ENCODE measurements around the gene OR10A4. TPM values are rescaled to one million over a fixed set of nuclear protein-coding genes. Genes with fewer than 3 reads are reported as not detected.

The OR10A4 gene
- total and polyA plus RNA-seq, 9 of the 15 experiments (the other 6 are each of a cell fraction or from before 2014, with no cell fraction given): not detected

DNA sequence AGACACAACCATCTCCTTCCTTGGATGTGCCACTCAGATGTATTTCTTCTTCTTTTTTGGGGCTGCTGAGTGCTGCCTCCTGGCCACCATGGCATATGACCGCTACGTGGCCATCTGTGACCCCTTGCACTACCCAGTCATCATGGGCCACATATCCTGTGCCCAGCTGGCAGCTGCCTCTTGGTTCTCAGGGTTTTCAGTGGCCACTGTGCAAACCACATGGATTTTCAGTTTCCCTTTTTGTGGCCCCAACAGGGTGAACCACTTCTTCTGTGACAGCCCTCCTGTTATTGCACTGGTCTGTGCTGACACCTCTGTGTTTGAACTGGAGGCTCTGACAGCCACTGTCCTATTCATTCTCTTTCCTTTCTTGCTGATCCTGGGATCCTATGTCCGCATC lies 489 bp downstream of the OR10A4 start:
- 3% methylated on average over 3 of the region's 3 CpGs for WGBS (ENCODE audit: insufficient coverage, low coverage, missing lambda C conversion rate)
- no peak for TF ChIP-seq NBN (IDR thresholded peaks at IDR 0.05; ENCODE audit: low read depth)
- no peak for TF ChIP-seq NFXL1 (CRISPR knock-in tag; IDR thresholded peaks at IDR 0.05)
- no peak for TF ChIP-seq XRCC4 (IDR thresholded peaks at IDR 0.05; ENCODE audit: extremely low read depth, insufficient read depth, insufficient read length)
- no peak for TF ChIP-seq NR1H2 (CRISPR knock-in tag; IDR thresholded peaks at IDR 0.05)
- no peak for TF ChIP-seq SPI1 (IDR thresholded peaks at IDR 0.05; ENCODE audit: borderline replicate concordance, low read depth, low read length)
- TF ChIP-seq, protein P1, sequence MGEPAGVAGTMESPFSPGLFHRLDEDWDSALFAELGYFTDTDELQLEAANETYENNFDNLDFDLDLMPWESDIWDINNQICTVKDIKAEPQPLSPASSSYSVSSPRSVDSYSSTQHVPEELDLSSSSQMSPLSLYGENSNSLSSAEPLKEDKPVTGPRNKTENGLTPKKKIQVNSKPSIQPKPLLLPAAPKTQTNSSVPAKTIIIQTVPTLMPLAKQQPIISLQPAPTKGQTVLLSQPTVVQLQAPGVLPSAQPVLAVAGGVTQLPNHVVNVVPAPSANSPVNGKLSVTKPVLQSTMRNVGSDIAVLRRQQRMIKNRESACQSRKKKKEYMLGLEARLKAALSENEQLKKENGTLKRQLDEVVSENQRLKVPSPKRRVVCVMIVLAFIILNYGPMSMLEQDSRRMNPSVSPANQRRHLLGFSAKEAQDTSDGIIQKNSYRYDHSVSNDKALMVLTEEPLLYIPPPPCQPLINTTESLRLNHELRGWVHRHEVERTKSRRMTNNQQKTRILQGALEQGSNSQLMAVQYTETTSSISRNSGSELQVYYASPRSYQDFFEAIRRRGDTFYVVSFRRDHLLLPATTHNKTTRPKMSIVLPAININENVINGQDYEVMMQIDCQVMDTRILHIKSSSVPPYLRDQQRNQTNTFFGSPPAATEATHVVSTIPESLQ (CRISPR knock-in tag; IDR thresholded peaks at IDR 0.05): no peak
- TF ChIP-seq ZC3H8 (IDR thresholded peaks at IDR 0.05): no peak
- TF ChIP-seq NR3C1 (CRISPR knock-in tag; IDR thresholded peaks at IDR 0.05): no peak
- no peak for TF ChIP-seq YY1 (IDR thresholded peaks at IDR 0.05; ENCODE audit: borderline replicate concordance in 1 of 3, control insufficient read depth in 1 of 3, extremely low read depth in 1 of 3, insufficient read depth in 3 of 3, insufficient read length in 1 of 3, insufficient replicate concordance in 2 of 3, low read depth in 1 of 3, low read length in 2 of 3)
- TF ChIP-seq ZNF696 (CRISPR knock-in tag; conservative IDR thresholded peaks at IDR 0.05): no peak
- TF ChIP-seq ZNF780A (CRISPR knock-in tag; IDR thresholded peaks at IDR 0.05): no peak
- POLR2A ChIA-PET: interaction anchor here (1.9 kb wide), 1 partner anchor 13 kb away, joined by 10 read pairs; the partner anchor contains the start of gene OR10A2

More for the DNA sequence above, 489 bp downstream of the OR10A4 start:
- FAIRE-seq (no peak), DNase-seq (ENCODE audit: extremely low read depth in 1 of 4, low spot score in 3 of 4) (no peak), ATAC-seq (no peak)
- no peak overlapping the region for H3K27ac ChIP-seq (ENCODE audit: extremely low read depth, low read depth, low read length)
- no peaks in the 10 kb centered on the region for H3K4me1 ChIP-seq (replicated peaks in 1 of 2; ENCODE audit: control insufficient read depth in 2 of 2, insufficient read depth in 2 of 2, low read length in 2 of 2)
- no TSS peak for BruUV-seq (replicated peaks)
- 0 out of 5 replicates have a peak, but pooled peaks cover 0 to 6% of the 10 kb centered on the region in 2 experiments for H3K27me3 ChIP-seq (ENCODE audit: control insufficient read depth in 2 of 2, insufficient read depth in 2 of 2, low read length in 2 of 2)
- H3K4me2 ChIP-seq (ENCODE audit: insufficient read depth, low read length): no peak overlapping the region
- intact Hi-C loops (cut with micrococcal nuclease) (no loop called here), in situ Hi-C loops (cut with MboI) (no loop called here)
- no peaks in the 10 kb centered on the region for H3K36me3 ChIP-seq (ENCODE audit: control insufficient read depth, insufficient read depth, low read length)
- H4K20me1 ChIP-seq (replicated peaks; ENCODE audit: control insufficient read depth, insufficient read depth, low read length): no peaks in the 10 kb centered on the region
- CTCF ChIA-PET (ENCODE audit: low intra/inter-chr PET ratio): no interaction called here
- no peak overlapping the region for H3K9ac ChIP-seq (ENCODE audit: insufficient read depth in 1 of 2, low read depth in 2 of 2, low read length in 2 of 2)
- no peaks in the 10 kb centered on the region for H3K79me2 ChIP-seq (ENCODE audit: control insufficient read depth, insufficient read depth, low read length)
- no peak overlapping the region for H3K4me3 ChIP-seq
- no peaks in the 10 kb centered on the region for H3K9me3 ChIP-seq (replicated peaks; ENCODE audit: control insufficient read depth, insufficient read depth, low read depth, low read length)
- H2AFZ ChIP-seq (ENCODE audit: low read depth, low read length): no peak overlapping the region
- no peaks in the 10 kb centered on the region for H3K9me1 ChIP-seq (ENCODE audit: control insufficient read depth, insufficient read depth, low read length)
